ENCODE measurements around the gene GORAB. TPM values are rescaled to one million over a fixed set of nuclear protein-coding genes. Genes with fewer than 3 reads are reported as not detected.

GORAB gene
- total and polyA plus RNA-seq, 2 of the 13 experiments (the other 11 are each of a cell fraction or from before 2014, with no cell fraction given) = 6.6 to 9.2 TPM

DNA sequence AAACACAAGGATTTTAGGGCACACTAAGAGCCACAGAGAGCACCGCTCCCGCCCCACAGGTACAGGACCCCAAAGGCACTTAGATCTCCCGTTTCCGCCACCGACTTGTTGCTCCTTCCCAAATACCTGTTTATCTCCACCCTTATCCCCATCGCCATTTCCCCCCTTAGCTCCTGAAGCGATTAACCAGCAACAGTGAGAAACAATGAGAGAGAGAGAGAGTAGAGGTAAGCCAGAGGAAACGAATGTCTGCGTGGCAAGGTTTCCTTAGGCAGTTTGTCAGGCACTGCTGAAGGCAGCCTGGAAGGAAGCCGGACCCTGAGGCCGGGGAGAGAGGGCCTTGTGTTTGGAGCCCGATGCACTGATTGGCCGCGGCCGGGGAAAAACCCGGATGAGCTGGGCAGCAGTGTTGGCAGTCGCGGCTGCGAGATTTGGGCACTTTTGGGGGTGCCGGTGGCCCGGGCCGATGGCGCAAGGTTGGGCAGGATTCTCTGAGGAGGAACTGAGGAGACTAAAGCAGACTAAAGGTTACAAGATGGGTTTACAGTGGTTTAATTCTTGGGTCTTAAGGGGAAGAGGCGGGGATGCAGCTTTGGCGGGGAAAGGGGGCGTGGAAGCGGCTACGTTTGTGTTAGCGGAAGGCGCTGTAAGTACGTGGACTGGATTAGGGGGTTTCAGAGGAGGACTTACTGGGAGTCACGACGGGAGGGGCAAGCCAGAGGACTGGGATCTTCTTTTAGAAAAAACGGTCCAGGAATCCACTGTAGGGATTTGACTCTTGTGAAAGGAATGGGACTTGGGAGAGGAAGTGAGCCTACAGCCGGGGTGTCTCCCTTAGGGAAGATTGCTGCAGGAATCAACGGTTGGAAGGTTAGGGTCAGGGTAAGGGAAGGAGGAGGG lies at the start of gene GORAB (continued):
- TF ChIP-seq XBP1 (CRISPR knock-in tag; IDR thresholded peaks at IDR 0.05) (no peak), NR2F1 (CRISPR knock-in tag; IDR thresholded peaks at IDR 0.05) (no peak; a peak in 1 of 4 replicates), MTA1 (CRISPR knock-in tag; IDR thresholded peaks at IDR 0.05; ENCODE audit: borderline replicate concordance) (peak; percentile 64; the same call in 1 of the 2 replicates), KLF9 (CRISPR knock-in tag; IDR thresholded peaks at IDR 0.05; ENCODE audit: low read depth) (peak; percentile 25; the same call in 1 of the 2 replicates), REL (CRISPR knock-in tag; conservative IDR thresholded peaks at IDR 0.05) (peak; percentile 15; the same call in 1 of the 2 replicates), ZNF83 (CRISPR knock-in tag; IDR thresholded peaks at IDR 0.05; ENCODE audit: borderline replicate concordance) (no peak), JDP2 (CRISPR knock-in tag; IDR thresholded peaks at IDR 0.05; ENCODE audit: borderline replicate concordance) (no peak), ETV5 (CRISPR knock-in tag; IDR thresholded peaks at IDR 0.05; ENCODE audit: borderline replicate concordance) (peak; percentile 38), TBL1XR1 (IDR thresholded peaks at IDR 0.05; ENCODE audit: borderline replicate concordance, low read length, partially characterized antibody) (no peak), CBX5 (CRISPR knock-in tag; IDR thresholded peaks at IDR 0.05; ENCODE audit: borderline replicate concordance) (peak; percentile 39; the same call in 1 of the 2 replicates), KAT8 (CRISPR knock-in tag; IDR thresholded peaks at IDR 0.05) (peak; percentile 94), ZFP41 (CRISPR knock-in tag; IDR thresholded peaks at IDR 0.05; ENCODE audit: borderline replicate concordance) (no peak), RXRB (CRISPR knock-in tag; IDR thresholded peaks at IDR 0.05; ENCODE audit: borderline replicate concordance) (peak; percentile 39), MED1 (CRISPR knock-in tag; IDR thresholded peaks at IDR 0.05) (peak; percentile 42), ZNF589 (CRISPR knock-in tag; conservative IDR thresholded peaks at IDR 0.05) (0 out of 2 replicates have a peak, but pooled peaks have one; percentile 45), SP1 (IDR thresholded peaks at IDR 0.05) (no peak), SP1 (CRISPR knock-in tag; IDR thresholded peaks at IDR 0.05) (no peak), GATAD1 (CRISPR knock-in tag; IDR thresholded peaks at IDR 0.05) (peak; percentile 92), NR2F2 (IDR thresholded peaks at IDR 0.05; ENCODE audit: borderline replicate concordance, low read depth) (peak; percentile 31; the same call in 1 of the 2 replicates), THYN1 (CRISPR knock-in tag; IDR thresholded peaks at IDR 0.05; ENCODE audit: borderline replicate concordance, low read depth) (no peak)
- TF ChIP-seq, protein P1, sequence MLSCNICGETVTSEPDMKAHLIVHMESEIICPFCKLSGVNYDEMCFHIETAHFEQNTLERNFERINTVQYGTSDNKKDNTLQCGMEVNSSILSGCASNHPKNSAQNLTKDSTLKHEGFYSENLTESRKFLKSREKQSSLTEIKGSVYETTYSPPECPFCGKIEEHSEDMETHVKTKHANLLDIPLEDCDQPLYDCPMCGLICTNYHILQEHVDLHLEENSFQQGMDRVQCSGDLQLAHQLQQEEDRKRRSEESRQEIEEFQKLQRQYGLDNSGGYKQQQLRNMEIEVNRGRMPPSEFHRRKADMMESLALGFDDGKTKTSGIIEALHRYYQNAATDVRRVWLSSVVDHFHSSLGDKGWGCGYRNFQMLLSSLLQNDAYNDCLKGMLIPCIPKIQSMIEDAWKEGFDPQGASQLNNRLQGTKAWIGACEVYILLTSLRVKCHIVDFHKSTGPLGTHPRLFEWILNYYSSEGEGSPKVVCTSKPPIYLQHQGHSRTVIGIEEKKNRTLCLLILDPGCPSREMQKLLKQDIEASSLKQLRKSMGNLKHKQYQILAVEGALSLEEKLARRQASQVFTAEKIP (CRISPR knock-in tag; IDR thresholded peaks at IDR 0.05; ENCODE audit: borderline replicate concordance) = no peak
- TF ChIP-seq, protein P2, sequence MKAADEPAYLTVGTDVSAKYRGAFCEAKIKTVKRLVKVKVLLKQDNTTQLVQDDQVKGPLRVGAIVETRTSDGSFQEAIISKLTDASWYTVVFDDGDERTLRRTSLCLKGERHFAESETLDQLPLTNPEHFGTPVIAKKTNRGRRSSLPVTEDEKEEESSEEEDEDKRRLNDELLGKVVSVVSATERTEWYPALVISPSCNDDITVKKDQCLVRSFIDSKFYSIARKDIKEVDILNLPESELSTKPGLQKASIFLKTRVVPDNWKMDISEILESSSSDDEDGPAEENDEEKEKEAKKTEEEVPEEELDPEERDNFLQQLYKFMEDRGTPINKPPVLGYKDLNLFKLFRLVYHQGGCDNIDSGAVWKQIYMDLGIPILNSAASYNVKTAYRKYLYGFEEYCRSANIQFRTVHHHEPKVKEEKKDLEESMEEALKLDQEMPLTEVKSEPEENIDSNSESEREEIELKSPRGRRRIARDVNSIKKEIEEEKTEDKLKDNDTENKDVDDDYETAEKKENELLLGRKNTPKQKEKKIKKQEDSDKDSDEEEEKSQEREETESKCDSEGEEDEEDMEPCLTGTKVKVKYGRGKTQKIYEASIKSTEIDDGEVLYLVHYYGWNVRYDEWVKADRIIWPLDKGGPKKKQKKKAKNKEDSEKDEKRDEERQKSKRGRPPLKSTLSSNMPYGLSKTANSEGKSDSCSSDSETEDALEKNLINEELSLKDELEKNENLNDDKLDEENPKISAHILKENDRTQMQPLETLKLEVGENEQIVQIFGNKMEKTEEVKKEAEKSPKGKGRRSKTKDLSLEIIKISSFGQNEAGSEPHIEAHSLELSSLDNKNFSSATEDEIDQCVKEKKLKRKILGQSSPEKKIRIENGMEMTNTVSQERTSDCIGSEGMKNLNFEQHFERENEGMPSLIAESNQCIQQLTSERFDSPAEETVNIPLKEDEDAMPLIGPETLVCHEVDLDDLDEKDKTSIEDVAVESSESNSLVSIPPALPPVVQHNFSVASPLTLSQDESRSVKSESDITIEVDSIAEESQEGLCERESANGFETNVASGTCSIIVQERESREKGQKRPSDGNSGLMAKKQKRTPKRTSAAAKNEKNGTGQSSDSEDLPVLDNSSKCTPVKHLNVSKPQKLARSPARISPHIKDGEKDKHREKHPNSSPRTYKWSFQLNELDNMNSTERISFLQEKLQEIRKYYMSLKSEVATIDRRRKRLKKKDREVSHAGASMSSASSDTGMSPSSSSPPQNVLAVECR (CRISPR knock-in tag; IDR thresholded peaks at IDR 0.05; ENCODE audit: borderline replicate concordance) = peak; percentile 80; the same call in 1 of the 2 replicates
- TF ChIP-seq, protein P3, sequence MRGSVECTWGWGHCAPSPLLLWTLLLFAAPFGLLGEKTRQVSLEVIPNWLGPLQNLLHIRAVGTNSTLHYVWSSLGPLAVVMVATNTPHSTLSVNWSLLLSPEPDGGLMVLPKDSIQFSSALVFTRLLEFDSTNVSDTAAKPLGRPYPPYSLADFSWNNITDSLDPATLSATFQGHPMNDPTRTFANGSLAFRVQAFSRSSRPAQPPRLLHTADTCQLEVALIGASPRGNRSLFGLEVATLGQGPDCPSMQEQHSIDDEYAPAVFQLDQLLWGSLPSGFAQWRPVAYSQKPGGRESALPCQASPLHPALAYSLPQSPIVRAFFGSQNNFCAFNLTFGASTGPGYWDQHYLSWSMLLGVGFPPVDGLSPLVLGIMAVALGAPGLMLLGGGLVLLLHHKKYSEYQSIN (CRISPR knock-in tag; IDR thresholded peaks at IDR 0.05; ENCODE audit: borderline replicate concordance) = no peak

Data from HepG2 (cell line).